Measurements from ENCODE around the gene CUEDC2. TPM values are rescaled to one million over a fixed set of nuclear protein-coding genes. Genes with fewer than 3 reads are reported as not detected.

CUEDC2 gene
- total and polyA plus RNA-seq, 10 of the 15 experiments (the other 5 are each of a cell fraction or from before 2014, with no cell fraction given) = 20.4 to 121 (median 75.0) TPM

DNA sequence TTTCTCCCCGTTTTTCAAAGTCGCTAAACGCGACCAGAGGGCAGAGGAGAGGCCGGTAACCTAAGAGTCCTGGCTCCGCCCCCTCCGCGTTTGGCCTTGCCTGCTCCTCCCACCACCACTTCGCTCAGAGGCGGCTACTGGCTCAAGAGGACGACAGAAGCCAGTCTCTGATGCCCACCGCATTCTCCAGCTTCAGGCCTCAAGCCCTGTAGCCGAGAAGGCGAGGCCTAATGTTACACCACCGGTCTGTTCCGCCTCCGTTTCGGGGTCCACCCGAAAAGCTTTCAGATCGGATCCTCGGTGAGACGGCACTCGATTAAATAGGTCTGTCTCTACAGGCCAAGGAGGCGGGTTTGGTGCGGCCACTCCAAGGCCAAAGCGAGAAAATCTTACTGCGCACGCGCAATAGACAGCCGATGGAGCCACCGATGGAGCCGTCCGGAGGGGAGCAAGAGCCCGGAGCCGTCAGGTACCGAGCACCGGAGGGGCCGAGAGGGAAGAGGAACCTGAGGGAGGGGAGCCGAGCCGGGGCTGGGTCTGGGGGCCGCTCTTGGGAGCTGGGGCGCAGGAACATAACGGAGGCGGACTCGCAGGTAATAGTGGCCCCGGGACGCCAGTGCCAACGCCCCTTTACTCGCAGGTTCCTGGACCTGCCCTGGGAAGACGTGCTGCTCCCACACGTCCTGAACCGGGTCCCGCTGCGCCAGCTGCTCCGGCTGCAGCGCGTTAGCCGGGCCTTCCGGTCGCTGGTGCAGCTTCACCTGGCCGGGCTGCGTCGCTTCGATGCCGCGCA, 11.5 kb downstream of the CUEDC2 start, which contains the start of gene FBXL15 (continued):
- TF ChIP-seq ZNF687 (IDR thresholded peaks at IDR 0.05) = no peak; the same call in 1 of the 2 replicates
- peak; percentile 75 for TF ChIP-seq E4F1 (IDR thresholded peaks at IDR 0.05; ENCODE audit: borderline replicate concordance, partially characterized antibody)
- peak; percentile 35 for TF ChIP-seq CBFB (IDR thresholded peaks at IDR 0.05; ENCODE audit: low read depth)
- peak; percentile 73 for TF ChIP-seq CREB1 (IDR thresholded peaks at IDR 0.05; ENCODE audit: low read depth)
- TF ChIP-seq HDAC6 (IDR thresholded peaks at IDR 0.05; ENCODE audit: unreplicated experiment) = no peak
- TF ChIP-seq TCF3 (IDR thresholded peaks at IDR 0.05; ENCODE audit: borderline replicate concordance, insufficient read depth, low read depth, low read length) = peak; percentile 36; the same call in 1 of the 2 replicates
- TF ChIP-seq RAD51 (IDR thresholded peaks at IDR 0.05) = peak; percentile 67
- no peak for TF ChIP-seq EZH2 (IDR thresholded peaks at IDR 0.05; ENCODE audit: borderline replicate concordance, control insufficient read depth, low read depth, low read length)
- TF ChIP-seq, protein P1, sequence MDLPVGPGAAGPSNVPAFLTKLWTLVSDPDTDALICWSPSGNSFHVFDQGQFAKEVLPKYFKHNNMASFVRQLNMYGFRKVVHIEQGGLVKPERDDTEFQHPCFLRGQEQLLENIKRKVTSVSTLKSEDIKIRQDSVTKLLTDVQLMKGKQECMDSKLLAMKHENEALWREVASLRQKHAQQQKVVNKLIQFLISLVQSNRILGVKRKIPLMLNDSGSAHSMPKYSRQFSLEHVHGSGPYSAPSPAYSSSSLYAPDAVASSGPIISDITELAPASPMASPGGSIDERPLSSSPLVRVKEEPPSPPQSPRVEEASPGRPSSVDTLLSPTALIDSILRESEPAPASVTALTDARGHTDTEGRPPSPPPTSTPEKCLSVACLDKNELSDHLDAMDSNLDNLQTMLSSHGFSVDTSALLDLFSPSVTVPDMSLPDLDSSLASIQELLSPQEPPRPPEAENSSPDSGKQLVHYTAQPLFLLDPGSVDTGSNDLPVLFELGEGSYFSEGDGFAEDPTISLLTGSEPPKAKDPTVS (IDR thresholded peaks at IDR 0.05; ENCODE audit: low read depth, low read length) = 0 out of 2 replicates have a peak, but pooled peaks have one; percentile 44
- no peak for TF ChIP-seq MYC (IDR thresholded peaks at IDR 0.05; ENCODE audit: insufficient read depth, insufficient read length, insufficient replicate concordance, low read length, severe bottlenecking)
- TF ChIP-seq TAF1 (IDR thresholded peaks at IDR 0.05; ENCODE audit: borderline replicate concordance, low read depth, low read length) = peak; percentile 57; the same call in 1 of the 2 replicates
- no peak for TF ChIP-seq SUPT20H (IDR thresholded peaks at IDR 0.05; ENCODE audit: borderline replicate concordance, control insufficient read depth, low read depth, low read length)
- peak; percentile 62 for TF ChIP-seq KLF5 (IDR thresholded peaks at IDR 0.05; ENCODE audit: partially characterized antibody)
- TF ChIP-seq IKZF1 (conservative IDR thresholded peaks at IDR 0.05) = peak; percentile 94
- TF ChIP-seq FOXM1 (IDR thresholded peaks at IDR 0.05; ENCODE audit: low read depth, low read length) = no peak
- no peak for TF ChIP-seq SMARCA5 (IDR thresholded peaks at IDR 0.05)
- TF ChIP-seq CREM (IDR thresholded peaks at IDR 0.05; ENCODE audit: low read depth) = peak; percentile 70
- peak; percentile 62 to 96 for TF ChIP-seq SRF (IDR thresholded peaks at IDR 0.05; ENCODE audit: low read depth in 2 of 2, low read length in 2 of 2)
- TF ChIP-seq POLR2A (IDR thresholded peaks at IDR 0.05; ENCODE audit: low read depth, low read length) = peak; percentile 79
- 0 out of 3 replicates have a peak, but pooled peaks of 1 of the 2 experiments have one; percentile 29 for TF ChIP-seq EGR1 (IDR thresholded peaks at IDR 0.05; ENCODE audit: borderline replicate concordance in 1 of 2, low read depth in 2 of 2, low read length in 2 of 2)
